Measurements from ENCODE around the gene PCBP1.
A peak's percentile ranks its signal among the peaks of the same experiment; 100 is the strongest.

PCBP1 gene

GRCh38 chr2:70086838-70087701 is at the start of gene PCBP1:
Gene PCBP1 (plus strand): TSS chr2:70087477. CDS start chr2:70087744, 267 bp downstream.
- TF ChIP-seq CTCF (IDR thresholded peaks at IDR 0.05; ENCODE audit: low read depth, low read length): no peak
- peak; percentile 96 to 98 for DNase-seq (ENCODE audit: low read depth in 2 of 2)
- H3K4me3 ChIP-seq (replicated peaks in 1 of 2; ENCODE audit: low read depth in 2 of 2, low read length in 2 of 2): peak within 1 kb of the TSS; percentile 73 to 87

GRCh38 chr2:70039366-70039765 is 47.9 kb upstream of the PCBP1 start:
- DNase-seq (ENCODE audit: low read depth in 2 of 2): no peak
- no peak overlapping the region for H3K4me3 ChIP-seq (replicated peaks in 1 of 2; ENCODE audit: low read depth in 2 of 2, low read length in 2 of 2)
- TF ChIP-seq CTCF (IDR thresholded peaks at IDR 0.05; ENCODE audit: low read depth, low read length): no peak

- DNase-seq (ENCODE audit: low read depth in 2 of 2): peak in 1 of 2 donors; percentile 19
- no peak overlapping the region for H3K4me3 ChIP-seq (replicated peaks in 1 of 2; ENCODE audit: low read depth in 2 of 2, low read length in 2 of 2)
- TF ChIP-seq CTCF (IDR thresholded peaks at IDR 0.05; ENCODE audit: low read depth, low read length): no peak
These were observed 45.6 kb upstream of the PCBP1 start for GRCh38 chr2:70041663-70042062.

- no peak for TF ChIP-seq CTCF (IDR thresholded peaks at IDR 0.05; ENCODE audit: low read depth, low read length)
- no peak for DNase-seq (ENCODE audit: low read depth in 2 of 2)
- no peak overlapping the region for H3K4me3 ChIP-seq (replicated peaks in 1 of 2; ENCODE audit: low read depth in 2 of 2, low read length in 2 of 2)
These were observed 45.0 kb upstream of the PCBP1 start for GRCh38 chr2:70042246-70042645.

- no peak overlapping the region for H3K4me3 ChIP-seq (replicated peaks in 1 of 2; ENCODE audit: low read depth in 2 of 2, low read length in 2 of 2)
- TF ChIP-seq CTCF (IDR thresholded peaks at IDR 0.05; ENCODE audit: low read depth, low read length): no peak
- DNase-seq (ENCODE audit: low read depth in 2 of 2): no peak
These were observed 43.9 kb upstream of the PCBP1 start for GRCh38 chr2:70043252-70043875.

- no peak for TF ChIP-seq CTCF (IDR thresholded peaks at IDR 0.05; ENCODE audit: low read depth, low read length)
- no peak for DNase-seq (ENCODE audit: low read depth in 2 of 2)
- H3K4me3 ChIP-seq (replicated peaks in 1 of 2; ENCODE audit: low read depth in 2 of 2, low read length in 2 of 2): no peak overlapping the region
These were observed 42.8 kb upstream of the PCBP1 start for GRCh38 chr2:70044290-70045040.
